ENCODE results near the gene KRI1. TPM values are rescaled to one million over a fixed set of nuclear protein-coding genes. Genes with fewer than 3 reads are reported as not detected.
A peak's percentile ranks its signal among the peaks of the same experiment; 100 is the strongest.
"Not testable (repeated sequence)": the region's sequence is repeated elsewhere in the genome, so short reads cannot be mapped to it uniquely, and the experiment has no call there.

Gene KRI1
- total RNA-seq, 1 donor from 2014 or later: 35.0 TPM

DNA sequence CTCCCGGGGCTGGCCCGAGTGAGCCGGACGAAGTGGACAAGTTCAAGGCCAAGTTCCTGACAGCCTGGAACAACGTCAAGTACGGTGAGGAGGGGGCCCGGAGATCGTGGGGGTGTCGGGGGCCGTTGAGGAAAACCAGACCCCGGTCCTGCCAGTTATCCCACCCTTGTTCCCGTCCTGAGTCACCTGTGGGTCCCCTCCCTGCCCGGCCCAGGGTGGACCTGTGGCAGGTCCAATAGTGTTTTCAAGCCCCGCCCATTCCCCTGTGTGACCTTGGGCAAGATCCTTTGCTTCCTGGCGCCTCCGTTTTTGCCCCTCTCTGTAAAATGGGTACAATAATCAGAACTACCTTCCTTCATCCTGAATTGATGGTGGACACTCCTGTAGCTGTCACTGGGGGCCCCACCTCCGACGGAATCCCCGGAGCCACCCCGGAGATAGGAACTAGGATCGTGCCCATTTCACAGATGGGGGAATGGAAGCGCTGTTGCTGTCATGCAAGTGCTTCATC lies 21.5 kb downstream of the KRI1 start:
- Mint-ChIP-seq H3K4me3 (ENCODE audit: low read depth) (peak overlapping the region; percentile 82), H3K4me1 (ENCODE audit: low read depth) (peaks cover 4% of the 10 kb centered on the region), H3K27ac (peak overlapping the region; percentile 77), H3K27me3 (no peaks in the 10 kb centered on the region), H3K9me3 (ENCODE audit: low read depth) (no peaks in the 10 kb centered on the region), H3K36me3 (ENCODE audit: insufficient read depth) (peaks cover 2% of the 10 kb centered on the region)
- TF ChIP-seq CTCF (IDR thresholded peaks at IDR 0.05; ENCODE audit: unreplicated experiment): no peak
- DNase-seq (ENCODE audit: low spot score, unreplicated experiment): peak; percentile 25

DNA sequence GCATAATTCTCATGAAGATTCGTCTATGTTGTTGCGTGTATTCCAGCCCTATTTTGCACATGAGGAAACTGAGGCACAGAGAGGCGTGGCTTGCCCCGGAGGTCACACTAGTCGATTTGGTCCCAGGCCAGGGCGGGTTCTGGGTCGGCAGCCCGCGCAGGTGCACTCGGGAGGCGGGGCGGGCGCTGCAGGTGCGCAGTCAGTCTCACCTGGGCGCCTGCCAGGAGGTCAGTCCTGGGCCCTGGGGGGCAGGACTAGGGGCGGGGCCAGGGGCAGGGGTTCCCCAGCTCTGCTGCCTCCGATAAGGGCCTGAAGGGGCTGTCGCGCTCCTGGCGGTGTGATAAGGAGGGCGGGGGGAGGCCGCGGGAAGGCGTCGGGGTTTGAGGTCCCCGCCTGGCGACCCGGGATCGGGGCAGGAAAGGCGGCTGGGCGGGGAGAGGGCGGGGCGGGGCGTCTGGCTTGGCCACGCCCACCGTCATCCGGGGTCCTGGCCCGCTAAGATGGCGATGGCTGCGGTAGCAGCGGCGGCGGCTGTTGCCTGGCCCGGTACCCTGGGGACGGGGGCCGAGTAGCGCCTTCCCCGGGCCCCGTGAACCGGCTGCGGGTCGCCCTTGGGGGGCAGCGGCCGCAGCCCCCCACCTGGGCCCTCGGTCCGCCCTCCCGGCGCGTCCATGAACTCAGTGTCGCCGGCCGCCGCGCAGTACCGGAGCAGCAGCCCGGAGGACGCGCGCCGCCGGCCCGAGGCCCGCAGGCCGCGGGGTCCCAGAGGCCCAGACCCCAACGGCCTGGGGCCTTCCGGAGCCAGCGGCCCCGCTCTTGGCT lies 22.2 kb downstream of the KRI1 start, which contains the start of gene ATG4D:
TSS of gene ATG4D (plus strand) at position 485 of the 822 bp plus-strand sequence. CDS start at position 672, 187 bp downstream.
- Mint-ChIP-seq H3K36me3 (ENCODE audit: insufficient read depth) (peaks cover 2% of the 10 kb centered on the region), H3K27me3 (peaks cover 4% of the 10 kb centered on the region), H3K4me3 (ENCODE audit: low read depth) (peak within 1 kb of the TSS; percentile 82), H3K9me3 (ENCODE audit: low read depth) (no peaks in the 10 kb centered on the region), H3K4me1 (ENCODE audit: low read depth) (peaks cover 4% of the 10 kb centered on the region), H3K27ac (peak within 1 kb of the TSS; percentile 95)
- TF ChIP-seq CTCF (IDR thresholded peaks at IDR 0.05; ENCODE audit: unreplicated experiment): no peak
- peak; percentile 88 for DNase-seq (ENCODE audit: low spot score, unreplicated experiment)

DNA sequence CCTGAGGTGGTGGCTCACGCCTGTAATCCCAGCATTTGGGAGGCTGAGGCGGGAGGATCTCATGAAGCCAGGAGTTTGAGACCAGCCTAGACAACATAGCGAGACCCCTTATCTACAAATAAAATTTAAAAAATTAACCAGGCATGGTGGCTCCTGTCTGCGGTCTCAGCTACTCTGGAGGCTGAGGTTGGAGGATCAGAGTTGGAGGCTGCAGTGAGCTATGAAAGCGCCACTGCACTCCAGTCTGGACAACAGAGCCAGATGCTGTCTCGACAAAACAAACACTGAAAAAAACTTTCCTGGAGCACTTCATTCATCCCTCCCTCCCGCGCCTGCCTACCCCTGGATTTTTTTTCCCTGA lies 22.8 kb downstream of the KRI1 start:
- Mint-ChIP-seq H3K36me3 (ENCODE audit: insufficient read depth) (no peaks in the 10 kb centered on the region), H3K9me3 (ENCODE audit: low read depth) (no peaks in the 10 kb centered on the region), H3K27me3 (peaks cover 8% of the 10 kb centered on the region), H3K27ac (peak overlapping the region; percentile 95), H3K4me3 (ENCODE audit: low read depth) (peak overlapping the region; percentile 79), H3K4me1 (ENCODE audit: low read depth) (peaks cover 4% of the 10 kb centered on the region)
- DNase-seq (ENCODE audit: low spot score, unreplicated experiment): no peak
- no peak for TF ChIP-seq CTCF (IDR thresholded peaks at IDR 0.05; ENCODE audit: unreplicated experiment)

DNA sequence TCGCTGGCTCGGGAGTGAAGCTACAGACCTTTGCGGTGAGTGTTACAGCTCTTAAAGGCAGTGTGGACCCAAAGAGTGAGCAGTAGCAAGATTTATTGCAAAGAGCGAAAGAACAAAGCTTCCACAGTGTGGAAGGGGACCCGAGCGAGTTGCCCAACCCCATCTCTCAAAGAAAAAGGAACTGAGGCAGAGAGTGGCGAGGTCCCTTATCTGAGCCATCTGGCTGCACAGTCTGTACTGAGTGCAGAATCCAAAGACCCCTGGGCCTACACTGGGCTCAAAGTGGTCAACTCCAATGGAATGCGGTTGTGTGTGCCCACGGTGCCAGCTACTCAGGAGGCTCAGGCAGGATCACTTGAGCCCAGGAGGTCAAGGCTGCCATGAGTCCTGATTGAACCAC lies 26.8 kb downstream of the KRI1 start:
- not testable (repeated sequence) for H3K9me3 Mint-ChIP-seq (ENCODE audit: low read depth); H3K27ac Mint-ChIP-seq; DNase-seq (ENCODE audit: low spot score, unreplicated experiment); H3K4me1 Mint-ChIP-seq (ENCODE audit: low read depth); H3K36me3 Mint-ChIP-seq (ENCODE audit: insufficient read depth); H3K4me3 Mint-ChIP-seq (ENCODE audit: low read depth)
- H3K27me3 Mint-ChIP-seq: peaks cover 11% of the 10 kb centered on the region

- Mint-ChIP-seq H3K27ac (no peak overlapping the region), H3K36me3 (ENCODE audit: insufficient read depth) (no peaks in the 10 kb centered on the region), H3K4me1 (ENCODE audit: low read depth) (peaks cover 2% of the 10 kb centered on the region), H3K27me3 (peaks cover 14% of the 10 kb centered on the region), H3K9me3 (ENCODE audit: low read depth) (no peaks in the 10 kb centered on the region), H3K4me3 (ENCODE audit: low read depth) (no peak overlapping the region)
- no peak for TF ChIP-seq CTCF (IDR thresholded peaks at IDR 0.05; ENCODE audit: unreplicated experiment)
- no peak for DNase-seq (ENCODE audit: low spot score, unreplicated experiment)
Observed at GRCh38 chr19:10538204-10538983, 27.4 kb downstream of the KRI1 start.
